Liver (tissue), 3 donors: ENCODE data around the gene DSCAML1.
"Not testable (repeated sequence)": the region's sequence is repeated elsewhere in the genome, so short reads cannot be mapped to it uniquely, and the experiment has no call there.

ENCODE experiments used
- TAF1 ChIP-seq: conservative IDR thresholded peaks from 2 replicates; pipeline ENCODE4 v1.6.1; 2016; ENCODE audit warnings: antibody characterized with exemption, mild to moderate bottlenecking
- TF ChIP-seq, protein P1 (sequence below): fragments of 150-350 bp; IDR thresholded peaks from 2 replicates; pipeline ENCODE4 v1.5.1; 2017; ENCODE audit warnings: improper control_type of control experiment, low read depth, low read length; ENCODE audit not compliant: missing input control
- TF ChIP-seq, protein P2 (sequence below): IDR thresholded peaks from 2 replicates; pipeline ENCODE4 v1.6.1; 2016; ENCODE audit warnings: antibody characterized with exemption, mild to moderate bottlenecking
- donor health status: healthy.
- donor health status: healthy.

DNA sequence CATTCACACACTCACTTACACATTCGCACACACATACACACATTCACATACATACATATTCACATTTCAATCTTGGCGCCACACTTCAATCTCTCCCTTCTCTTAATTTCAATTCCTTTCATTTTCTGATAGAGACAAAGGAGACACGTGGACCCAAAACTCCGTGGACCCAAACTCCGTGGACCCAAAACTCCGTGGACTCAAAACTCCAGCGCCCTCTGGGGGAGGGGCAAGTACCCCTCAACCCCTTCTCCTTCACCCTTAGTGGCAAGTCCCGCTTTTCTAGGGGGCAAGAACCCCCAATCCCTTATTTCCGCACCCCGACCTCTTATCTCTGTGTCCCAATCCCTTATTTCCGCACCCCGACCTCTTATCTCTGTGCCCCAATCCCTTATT lies 13.0 kb upstream of the DSCAML1 start:
- TF ChIP-seq TAF1, result not testable (repeated sequence)
- TF ChIP-seq, protein P1, sequence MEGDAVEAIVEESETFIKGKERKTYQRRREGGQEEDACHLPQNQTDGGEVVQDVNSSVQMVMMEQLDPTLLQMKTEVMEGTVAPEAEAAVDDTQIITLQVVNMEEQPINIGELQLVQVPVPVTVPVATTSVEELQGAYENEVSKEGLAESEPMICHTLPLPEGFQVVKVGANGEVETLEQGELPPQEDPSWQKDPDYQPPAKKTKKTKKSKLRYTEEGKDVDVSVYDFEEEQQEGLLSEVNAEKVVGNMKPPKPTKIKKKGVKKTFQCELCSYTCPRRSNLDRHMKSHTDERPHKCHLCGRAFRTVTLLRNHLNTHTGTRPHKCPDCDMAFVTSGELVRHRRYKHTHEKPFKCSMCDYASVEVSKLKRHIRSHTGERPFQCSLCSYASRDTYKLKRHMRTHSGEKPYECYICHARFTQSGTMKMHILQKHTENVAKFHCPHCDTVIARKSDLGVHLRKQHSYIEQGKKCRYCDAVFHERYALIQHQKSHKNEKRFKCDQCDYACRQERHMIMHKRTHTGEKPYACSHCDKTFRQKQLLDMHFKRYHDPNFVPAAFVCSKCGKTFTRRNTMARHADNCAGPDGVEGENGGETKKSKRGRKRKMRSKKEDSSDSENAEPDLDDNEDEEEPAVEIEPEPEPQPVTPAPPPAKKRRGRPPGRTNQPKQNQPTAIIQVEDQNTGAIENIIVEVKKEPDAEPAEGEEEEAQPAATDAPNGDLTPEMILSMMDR, result not testable (repeated sequence)
- TF ChIP-seq, protein P2, sequence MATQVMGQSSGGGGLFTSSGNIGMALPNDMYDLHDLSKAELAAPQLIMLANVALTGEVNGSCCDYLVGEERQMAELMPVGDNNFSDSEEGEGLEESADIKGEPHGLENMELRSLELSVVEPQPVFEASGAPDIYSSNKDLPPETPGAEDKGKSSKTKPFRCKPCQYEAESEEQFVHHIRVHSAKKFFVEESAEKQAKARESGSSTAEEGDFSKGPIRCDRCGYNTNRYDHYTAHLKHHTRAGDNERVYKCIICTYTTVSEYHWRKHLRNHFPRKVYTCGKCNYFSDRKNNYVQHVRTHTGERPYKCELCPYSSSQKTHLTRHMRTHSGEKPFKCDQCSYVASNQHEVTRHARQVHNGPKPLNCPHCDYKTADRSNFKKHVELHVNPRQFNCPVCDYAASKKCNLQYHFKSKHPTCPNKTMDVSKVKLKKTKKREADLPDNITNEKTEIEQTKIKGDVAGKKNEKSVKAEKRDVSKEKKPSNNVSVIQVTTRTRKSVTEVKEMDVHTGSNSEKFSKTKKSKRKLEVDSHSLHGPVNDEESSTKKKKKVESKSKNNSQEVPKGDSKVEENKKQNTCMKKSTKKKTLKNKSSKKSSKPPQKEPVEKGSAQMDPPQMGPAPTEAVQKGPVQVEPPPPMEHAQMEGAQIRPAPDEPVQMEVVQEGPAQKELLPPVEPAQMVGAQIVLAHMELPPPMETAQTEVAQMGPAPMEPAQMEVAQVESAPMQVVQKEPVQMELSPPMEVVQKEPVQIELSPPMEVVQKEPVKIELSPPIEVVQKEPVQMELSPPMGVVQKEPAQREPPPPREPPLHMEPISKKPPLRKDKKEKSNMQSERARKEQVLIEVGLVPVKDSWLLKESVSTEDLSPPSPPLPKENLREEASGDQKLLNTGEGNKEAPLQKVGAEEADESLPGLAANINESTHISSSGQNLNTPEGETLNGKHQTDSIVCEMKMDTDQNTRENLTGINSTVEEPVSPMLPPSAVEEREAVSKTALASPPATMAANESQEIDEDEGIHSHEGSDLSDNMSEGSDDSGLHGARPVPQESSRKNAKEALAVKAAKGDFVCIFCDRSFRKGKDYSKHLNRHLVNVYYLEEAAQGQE, result not testable (repeated sequence)
